Measurements from ENCODE around the gene TBC1D7. TPM values are rescaled to one million over a fixed set of nuclear protein-coding genes. Genes with fewer than 3 reads are reported as not detected.

Gene TBC1D7
- total and polyA plus RNA-seq, 2 experiments from 2014 or later, result 8.5 to 25.8 TPM

GRCh38 chr6:13365320-13365719, 37.0 kb upstream of the TBC1D7 start:
- Histone ChIP-seq H3K4me2 (ENCODE audit: unreplicated experiment) (no peak overlapping the region), H3K27me3 (replicated peaks; ENCODE audit: insufficient read depth) (no peaks in the 10 kb centered on the region), H3K79me2 (ENCODE audit: insufficient read depth) (no peaks in the 10 kb centered on the region), H3K9ac (no peak overlapping the region), H3K36me3 (ENCODE audit: low read depth) (no peaks in the 10 kb centered on the region), H3K27ac (no peak overlapping the region), H3F3A (ENCODE audit: insufficient read depth) (no peaks in the 10 kb centered on the region), H3K9me2 (ENCODE audit: insufficient read depth) (no peaks in the 10 kb centered on the region), H3K9me3 (ENCODE audit: low read depth) (no peaks in the 10 kb centered on the region), H2AFZ (no peak overlapping the region), H3K4me3 (no peak overlapping the region), H4K20me1 (ENCODE audit: insufficient read depth) (no peaks in the 10 kb centered on the region), H3K4me1 (ENCODE audit: insufficient read depth) (peaks cover 10% of the 10 kb centered on the region)
- TF ChIP-seq EZH2phosphoT487 (IDR thresholded peaks at IDR 0.05; ENCODE audit: insufficient read depth, low read depth) (no peak), EZH2 (IDR thresholded peaks at IDR 0.05; ENCODE audit: insufficient read depth, poor library complexity, severe bottlenecking) (no peak)
- DNase-seq, result no peak
- in situ Hi-C loops (cut with MboI), result no loop called here
- 97 to 98% methylated on average over 39 of the region's 39 CpGs for WGBS, 2 experiments (ENCODE audit: low coverage in 1 of 2, low lambda C conversion rate in 2 of 2, missing lambda C conversion rate in 2 of 2)

DNA sequence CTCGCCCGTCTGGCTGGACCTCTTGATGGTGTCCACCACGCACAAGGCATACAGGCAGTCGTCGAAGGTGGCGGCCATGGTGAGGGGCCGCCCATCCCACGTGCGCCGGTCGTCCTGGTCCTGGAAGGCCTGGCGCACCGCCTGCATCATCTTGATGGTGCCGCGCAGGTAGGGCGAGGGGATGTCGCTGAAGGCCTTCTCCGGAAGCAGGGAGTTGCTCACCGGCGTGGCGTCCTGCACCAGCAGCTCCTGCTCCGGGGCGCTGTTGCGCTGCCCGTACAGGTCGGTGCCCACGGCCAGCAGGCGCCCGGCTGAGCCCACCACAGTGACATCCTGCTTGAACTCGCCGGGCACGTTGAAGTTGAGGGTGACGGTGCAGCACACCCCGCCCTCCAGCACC, 36.5 kb upstream of the TBC1D7 start:
- Histone ChIP-seq H3K36me3 (ENCODE audit: low read depth) (no peaks in the 10 kb centered on the region), H3K27ac (no peak overlapping the region), H4K20me1 (ENCODE audit: insufficient read depth) (no peaks in the 10 kb centered on the region), H3K27me3 (replicated peaks; ENCODE audit: insufficient read depth) (no peaks in the 10 kb centered on the region), H3K79me2 (ENCODE audit: insufficient read depth) (no peaks in the 10 kb centered on the region), H3K4me3 (no peak overlapping the region), H3F3A (ENCODE audit: insufficient read depth) (no peaks in the 10 kb centered on the region), H3K9me3 (ENCODE audit: low read depth) (no peaks in the 10 kb centered on the region), H3K9me2 (ENCODE audit: insufficient read depth) (no peaks in the 10 kb centered on the region), H2AFZ (no peak overlapping the region), H3K4me2 (ENCODE audit: unreplicated experiment) (no peak overlapping the region), H3K9ac (no peak overlapping the region), H3K4me1 (ENCODE audit: insufficient read depth) (peaks cover 10% of the 10 kb centered on the region)
- in situ Hi-C loops (cut with MboI), result no loop called here
- no peak for TF ChIP-seq EZH2phosphoT487 (IDR thresholded peaks at IDR 0.05; ENCODE audit: insufficient read depth, low read depth)
- TF ChIP-seq EZH2 (IDR thresholded peaks at IDR 0.05; ENCODE audit: insufficient read depth, poor library complexity, severe bottlenecking), result no peak
- 97 to 98% methylated on average over 32 to 34 of the region's 34 CpGs for WGBS, 2 experiments (ENCODE audit: low coverage in 1 of 2, low lambda C conversion rate in 2 of 2, missing lambda C conversion rate in 2 of 2)
- no peak for DNase-seq

- TF ChIP-seq EZH2 (IDR thresholded peaks at IDR 0.05; ENCODE audit: insufficient read depth, poor library complexity, severe bottlenecking) (no peak), EZH2phosphoT487 (IDR thresholded peaks at IDR 0.05; ENCODE audit: insufficient read depth, low read depth) (no peak)
- Histone ChIP-seq H2AFZ (no peak overlapping the region), H3K4me2 (ENCODE audit: unreplicated experiment) (no peak overlapping the region), H3K79me2 (ENCODE audit: insufficient read depth) (no peaks in the 10 kb centered on the region), H3F3A (ENCODE audit: insufficient read depth) (0 out of 2 replicates have a peak, but pooled peaks cover 2% of the 10 kb centered on the region), H3K36me3 (ENCODE audit: low read depth) (no peaks in the 10 kb centered on the region), H3K9me3 (ENCODE audit: low read depth) (no peaks in the 10 kb centered on the region), H3K9me2 (ENCODE audit: insufficient read depth) (no peaks in the 10 kb centered on the region), H3K27me3 (replicated peaks; ENCODE audit: insufficient read depth) (no peaks in the 10 kb centered on the region), H4K20me1 (ENCODE audit: insufficient read depth) (no peaks in the 10 kb centered on the region), H3K4me3 (no peak overlapping the region), H3K27ac (no peak overlapping the region), H3K9ac (no peak overlapping the region), H3K4me1 (ENCODE audit: insufficient read depth) (peaks cover 6% of the 10 kb centered on the region; the same call in 1 of the 2 replicates)
- DNase-seq, result no peak
- in situ Hi-C loops (cut with MboI), result no loop called here
- 89 to 94% methylated on average over 4 to 5 of the region's 5 CpGs for WGBS, 2 experiments (ENCODE audit: low coverage in 1 of 2, low lambda C conversion rate in 2 of 2, missing lambda C conversion rate in 2 of 2)
These were observed 34.1 kb upstream of the TBC1D7 start for GRCh38 chr6:13362412-13362811.

GRCh38 chr6:13360671-13361540, 32.6 kb upstream of the TBC1D7 start:
- DNase-seq, result no peak
- Histone ChIP-seq H4K20me1 (ENCODE audit: insufficient read depth) (no peaks in the 10 kb centered on the region), H3F3A (ENCODE audit: insufficient read depth) (peaks cover 15% of the 10 kb centered on the region), H2AFZ (no peak overlapping the region), H3K79me2 (ENCODE audit: insufficient read depth) (no peaks in the 10 kb centered on the region), H3K27ac (no peak overlapping the region), H3K36me3 (ENCODE audit: low read depth) (no peaks in the 10 kb centered on the region), H3K9me2 (ENCODE audit: insufficient read depth) (no peaks in the 10 kb centered on the region), H3K4me3 (no peak overlapping the region), H3K9ac (no peak overlapping the region), H3K4me1 (ENCODE audit: insufficient read depth) (peaks cover 16% of the 10 kb centered on the region), H3K9me3 (ENCODE audit: low read depth) (no peaks in the 10 kb centered on the region), H3K4me2 (ENCODE audit: unreplicated experiment) (no peak overlapping the region), H3K27me3 (replicated peaks; ENCODE audit: insufficient read depth) (no peaks in the 10 kb centered on the region)
- TF ChIP-seq EZH2 (IDR thresholded peaks at IDR 0.05; ENCODE audit: insufficient read depth, poor library complexity, severe bottlenecking) (no peak), EZH2phosphoT487 (IDR thresholded peaks at IDR 0.05; ENCODE audit: insufficient read depth, low read depth) (no peak)
- in situ Hi-C loops (cut with MboI), result no loop called here
- 93 to 99% methylated on average over 6 of the region's 6 CpGs for WGBS, 2 experiments (ENCODE audit: low coverage in 1 of 2, low lambda C conversion rate in 2 of 2, missing lambda C conversion rate in 2 of 2)

Data from GM23248 (cell line).